HepG2 (cell line): ENCODE measurements around the gene WWP2. TPM values are rescaled to one million over a fixed set of nuclear protein-coding genes. Genes with fewer than 3 reads are reported as not detected.

Experiments
- BCL3 ChIP-seq: sonication (generic); formaldehyde crosslinking; IDR thresholded peaks from 2 replicates; pipeline ENCODE4 v1.5.1; 2020; ENCODE audit warnings: mild to moderate bottlenecking, missing genetic modification reagents, moderate library complexity
- ELK4 ChIP-seq: sonication (generic); formaldehyde crosslinking; IDR thresholded peaks from 2 replicates; pipeline ENCODE4 v1.9.0; 2021; ENCODE audit warnings: missing genetic modification reagents, borderline replicate concordance
- FLYWCH1 ChIP-seq: sonication (generic); formaldehyde crosslinking; IDR thresholded peaks from 2 replicates; pipeline ENCODE4 v1.8.1; 2023; ENCODE audit warnings: mild to moderate bottlenecking, missing genetic modification reagents
- GTF2F1 ChIP-seq: fragments of 150-350 bp; IDR thresholded peaks from 2 replicates; pipeline ENCODE4 v1.6.1; 2014; ENCODE audit warnings: low read length
- HNF1B ChIP-seq: sonication (generic); formaldehyde crosslinking; IDR thresholded peaks from 2 replicates; pipeline ENCODE4 v1.5.1; 2020; ENCODE audit warnings: mild to moderate bottlenecking, moderate library complexity, missing genetic modification reagents
- MED1 ChIP-seq: sonication (generic); formaldehyde crosslinking; IDR thresholded peaks from 2 replicates; pipeline ENCODE4 v1.4.0; 2020; ENCODE audit warnings: missing genetic modification reagents
- MTF1 ChIP-seq: sonication (generic); formaldehyde crosslinking; IDR thresholded peaks from 2 replicates; pipeline ENCODE4 v1.5.0; 2020; ENCODE audit warnings: missing genetic modification reagents
- PLRG1 ChIP-seq: fragments of 450-650 bp; conservative IDR thresholded peaks from 2 replicates; pipeline ENCODE4 v1.6.1; 2016
- SNAI1 ChIP-seq: sonication (generic); formaldehyde crosslinking; IDR thresholded peaks from 2 replicates; pipeline ENCODE4 v1.5.0; 2020; ENCODE audit warnings: mild to moderate bottlenecking, missing genetic modification reagents, borderline replicate concordance
- TOE1 ChIP-seq: sonication (generic); formaldehyde crosslinking; IDR thresholded peaks from 2 replicates; pipeline ENCODE4 v1.4.0; 2020; ENCODE audit warnings: mild to moderate bottlenecking, missing genetic modification reagents
- ZMAT5 ChIP-seq: sonication (generic); formaldehyde crosslinking; IDR thresholded peaks from 2 replicates; pipeline ENCODE4 v1.5.0; 2020; ENCODE audit warnings: mild to moderate bottlenecking, low read depth, missing genetic modification reagents, borderline replicate concordance
- ZNF20 ChIP-seq: sonication (generic); formaldehyde crosslinking; IDR thresholded peaks from 2 replicates; pipeline ENCODE4 v1.4.0; 2020; ENCODE audit warnings: mild to moderate bottlenecking, moderate library complexity, missing genetic modification reagents
- ZNF512B ChIP-seq: sonication (generic); formaldehyde crosslinking; IDR thresholded peaks from 2 replicates; pipeline ENCODE4 v1.5.1; 2020; ENCODE audit warnings: missing genetic modification reagents, mild to moderate bottlenecking, borderline replicate concordance
- ZNF547 ChIP-seq: sonication (generic); formaldehyde crosslinking; IDR thresholded peaks from 2 replicates; pipeline ENCODE4 v1.5.1; 2020; ENCODE audit warnings: mild to moderate bottlenecking, missing genetic modification reagents
- ZNF724P ChIP-seq: sonication (generic); formaldehyde crosslinking; IDR thresholded peaks from 2 replicates; pipeline ENCODE4 v1.8.0; 2022; ENCODE audit warnings: missing genetic modification reagents, borderline replicate concordance
- ZNF770 ChIP-seq: sonication (generic); formaldehyde crosslinking; IDR thresholded peaks from 2 replicates; pipeline ENCODE4 v1.5.0; 2020; ENCODE audit warnings: mild to moderate bottlenecking, missing genetic modification reagents
- ZNF773 ChIP-seq: sonication (generic); formaldehyde crosslinking; IDR thresholded peaks from 2 replicates; pipeline ENCODE4 v1.4.0; 2020; ENCODE audit warnings: missing genetic modification reagents, borderline replicate concordance
- ZNF883 ChIP-seq: sonication (generic); formaldehyde crosslinking; IDR thresholded peaks from 2 replicates; pipeline ENCODE4 v1.5.1; 2020; ENCODE audit warnings: mild to moderate bottlenecking, missing genetic modification reagents; ENCODE audit errors: not compliant biosample characterization
- ZSCAN20 ChIP-seq: sonication (generic); formaldehyde crosslinking; IDR thresholded peaks from 2 replicates; pipeline ENCODE4 v1.4.0; 2020; ENCODE audit warnings: missing genetic modification reagents, mild to moderate bottlenecking, borderline replicate concordance
- polyA plus RNA-seq, 8 experiments: library from polyadenylated mRNA; depleted of rRNA in 3 of 8; stranded (reverse) in 7 of 8; unstranded in 1 of 8; fragments of >200 nt; fragmentation: Illumina TruSeq in 4 of 8; extraction: Trizol in 4 of 8; gene quantifications; 2 replicates each; pipeline versions ENCODE4 v1.2.1 to v1.2.3, GENCODE V29; 2011 to 2016; ENCODE audit warnings: low read depth in 4 of 8, missing spikeins in 1 of 8, mixed read lengths in 1 of 8; ENCODE audit not compliant: insufficient read depth in 1 of 8
- total RNA-seq, 5 experiments: library from RNA; depleted of rRNA; stranded (reverse); fragments of >200 nt; fragmentation: Illumina TruSeq; extraction: Trizol; gene quantifications; 2 replicates each; pipeline ENCODE4 v1.2.3, GENCODE V29; 2016; ENCODE audit warnings: low read depth in 1 of 5

Gene WWP2
- total and polyA plus RNA-seq, 2 of the 13 experiments (the other 11 are each of a cell fraction or from before 2014, with no cell fraction given): 11.4 to 28.2 TPM

- no peak for TF ChIP-seq SNAI1 (CRISPR knock-in tag)
- peak; percentile 80; the same call in 1 of the 2 replicates for TF ChIP-seq BCL3
- TF ChIP-seq GTF2F1: peak; percentile 93
- TF ChIP-seq ZNF773 (CRISPR knock-in tag): 0 out of 2 replicates have a peak, but pooled peaks have one; percentile 20
- peak; percentile 75 for TF ChIP-seq HNF1B (CRISPR knock-in tag)
- TF ChIP-seq ZNF883 (CRISPR knock-in tag): peak; percentile 26
- no peak for TF ChIP-seq PLRG1
- 0 out of 2 replicates have a peak, but pooled peaks have one; percentile 72 for TF ChIP-seq FLYWCH1 (CRISPR knock-in tag)
- no peak; the same call in 1 of the 2 replicates for TF ChIP-seq ZNF547 (CRISPR knock-in tag)
- TF ChIP-seq ZSCAN20: 0 out of 2 replicates have a peak, but pooled peaks have one; percentile 6
- TF ChIP-seq ELK4 (CRISPR knock-in tag): no peak
- TF ChIP-seq ZNF724P (CRISPR knock-in tag): no peak
- TF ChIP-seq MTF1 (CRISPR knock-in tag): peak; percentile 57; the same call in 1 of the 2 replicates
- TF ChIP-seq ZNF512B (CRISPR knock-in tag): no peak
- TF ChIP-seq TOE1 (CRISPR knock-in tag): no peak
- no peak; the same call in none of the 2 replicates for TF ChIP-seq MED1 (CRISPR knock-in tag)
- no peak for TF ChIP-seq ZMAT5 (CRISPR knock-in tag)
- peak; percentile 79 for TF ChIP-seq ZNF770
- no peak for TF ChIP-seq ZNF20 (CRISPR knock-in tag)
Measured at GRCh38 chr16:69761983-69762813, at the start of gene WWP2 (continued).
